Medulla oblongata (tissue), 1 donor: ENCODE results near the gene FICD.

ENCODE experiments used
- DNase-seq: peaks from one replicate; pipeline ENCODE4 v3.0.0-alpha.2; 2015; ENCODE audit errors: extremely low spot score

The FICD gene

GRCh38 chr12:108565976-108566375 lies 50.9 kb downstream of the FICD start:
- no peak for DNase-seq

- DNase-seq = no peak
Measured at GRCh38 chr12:108566452-108566851, 51.4 kb downstream of the FICD start.

- DNase-seq = peak; percentile 67
Measured at GRCh38 chr12:108567406-108568337, 52.6 kb downstream of the FICD start.

DNA sequence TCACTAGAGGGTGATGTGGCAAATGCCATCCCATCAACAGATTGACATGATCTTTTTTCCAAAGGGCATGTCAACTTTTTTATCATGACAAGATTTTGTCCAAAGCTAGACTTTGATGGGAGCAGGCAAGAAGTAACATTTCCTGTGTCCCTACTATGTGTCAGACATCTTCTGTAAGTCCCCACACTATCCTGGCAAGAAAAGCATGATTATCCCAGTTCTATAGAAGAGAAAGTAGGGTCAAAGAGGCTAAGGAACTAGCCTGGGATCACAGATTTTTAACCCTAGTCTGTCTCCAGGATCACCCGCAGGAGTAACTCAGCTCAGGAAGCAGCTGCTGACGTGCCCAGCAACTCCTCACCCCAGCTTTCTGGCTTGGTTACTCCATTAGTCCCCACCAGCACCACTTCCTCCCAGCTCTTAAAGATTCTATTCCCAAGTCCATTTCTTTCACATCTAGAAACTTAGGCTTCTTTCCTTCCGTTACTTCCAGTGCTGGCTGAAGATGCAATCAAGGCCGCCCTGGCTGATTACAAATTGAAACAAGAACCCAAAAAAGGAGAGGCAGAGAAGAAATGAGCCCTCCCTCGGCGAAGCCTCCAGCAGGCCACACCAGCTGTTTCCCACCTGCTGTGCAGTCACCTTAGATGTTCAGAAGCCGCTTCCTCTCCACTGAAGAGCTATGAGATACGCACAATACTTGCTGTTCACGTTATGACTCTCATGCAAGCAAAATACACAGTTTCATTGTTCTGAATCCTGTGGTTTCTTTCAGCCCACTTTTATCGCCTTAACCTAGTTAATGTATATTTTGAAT lies 53.5 kb downstream of the FICD start:
- DNase-seq = no peak
